GM18499 (cell line): ENCODE measurements around the gene STRBP.

Experiments used
- ATAC-seq: cut with Tn5 transposase; IDR thresholded peaks from one replicate; pipeline ENCODE4 v1.9.1; 2021; ENCODE audit warnings: moderate number of reproducible peaks; ENCODE audit not compliant: insufficient read depth, unreplicated experiment

STRBP gene

GRCh38 chr9:123083680-123084079, 184.7 kb downstream of the STRBP start:
- no peak for ATAC-seq

GRCh38 chr9:123081824-123082223, 186.6 kb downstream of the STRBP start:
- no peak for ATAC-seq

GRCh38 chr9:123080444-123080843, 187.9 kb downstream of the STRBP start:
- no peak for ATAC-seq

- no peak for ATAC-seq
These were observed 193.8 kb downstream of the STRBP start for GRCh38 chr9:123074628-123075027.

GRCh38 chr9:123073991-123074422, 194.4 kb downstream of the STRBP start:
- ATAC-seq = no peak

GRCh38 chr9:123073441-123073840, 194.9 kb downstream of the STRBP start:
- ATAC-seq = no peak

GRCh38 chr9:123072407-123072995, 195.9 kb downstream of the STRBP start:
- ATAC-seq = no peak
